Prostate gland (tissue), 2 donors: Measurements from ENCODE around the gene COL11A2. TPM values are rescaled to one million over a fixed set of nuclear protein-coding genes. Genes with fewer than 3 reads are reported as not detected.

Source experiments
- DNase-seq: peaks from one replicate; pipeline ENCODE4 v3.0.0-alpha.2; 2019; ENCODE audit warnings: low spot score
- H3K27ac ChIP-seq, 2 donors: fragments of 200-600 bp; sonication (generic); 2 replicates each; pipeline ENCODE4 v1.5.1; 2017 to 2019
- H3K27me3 ChIP-seq: fragments of 200-600 bp; sonication (generic); replicated peaks from 2 replicates; pipeline ENCODE4 v1.5.1; 2019; ENCODE audit not compliant: insufficient read depth
- H3K36me3 ChIP-seq, 2 donors: fragments of 200-600 bp; sonication (generic); 1 replicate in 1 of 2; 2 replicates in 1 of 2; pipeline versions ENCODE4 v1.5.1 to v1.8.1; 2017 to 2019
- H3K4me1 ChIP-seq: fragments of 200-600 bp; sonication (generic); replicated peaks from 2 replicates; pipeline ENCODE4 v1.5.1; 2019
- H3K4me3 ChIP-seq, 2 donors: fragments of 200-600 bp; sonication (generic); 2 replicates each; pipeline ENCODE4 v1.5.1; 2017 to 2019
- H3K9me3 ChIP-seq: fragments of 200-600 bp; sonication (generic); 2 replicates; pipeline ENCODE4 v1.5.1; 2017
- POLR2A ChIP-seq: fragments of 450-650 bp; IDR thresholded peaks from one replicate; pipeline ENCODE4 v1.6.1; 2016; ENCODE audit warnings: antibody characterized with exemption, mild to moderate bottlenecking
- POLR2AphosphoS5 ChIP-seq: sonication (generic); formaldehyde crosslinking; IDR thresholded peaks from one replicate; pipeline ENCODE4 v1.6.1; 2017; ENCODE audit warnings: antibody characterized with exemption
- WGBS: methylation state at CpG from one replicate; pipeline ENCODE4 v1.1.5; 2018; 5-methylcytosine and 5-hydroxymethylcytosine counted together
- intact Hi-C: fragments of 100-400 bp; cut with DNase I; formaldehyde crosslinking; loops from one replicate; pipeline ENCODE4 v1.14.2; 2022
- total RNA-seq, 2 donors: library from RNA; depleted of rRNA; stranded (reverse); fragments of >200 nt; gene quantifications; one replicate each; pipeline ENCODE4 v1.1.0, GENCODE V29; 2016
- TF ChIP-seq, protein P1 (sequence below), 4 experiments: fragments of 200-600 bp in 2 of 4; fragments of 450-650 bp in 2 of 4; sonication (generic) in 2 of 4; IDR thresholded peaks; 1 replicate in 3 of 4; 2 replicates in 1 of 4; pipeline ENCODE4 v1.5.1; 2016 to 2019; ENCODE audit warnings: antibody characterized with exemption in 4 of 4, mild to moderate bottlenecking in 2 of 4, moderate library complexity in 2 of 4

The COL11A2 gene
- total RNA-seq, 2 donors from 2014 or later = 0.91 to 3.6 TPM

GRCh38 chr6:33181141-33181540 is 11.1 kb downstream of the COL11A2 start:
- no peaks in the 10 kb centered on the region for H3K4me1 ChIP-seq
- no peaks in the 10 kb centered on the region for H3K36me3 ChIP-seq
- 91% methylated on average over 7 of the region's 7 CpGs for WGBS
- no peaks in the 10 kb centered on the region for H3K9me3 ChIP-seq
- H3K27ac ChIP-seq = no peak overlapping the region
- DNase-seq = no peak
- H3K4me3 ChIP-seq = no peak overlapping the region
- TF ChIP-seq POLR2AphosphoS5 (no peak), POLR2A (no peak)
- TF ChIP-seq, protein P1, sequence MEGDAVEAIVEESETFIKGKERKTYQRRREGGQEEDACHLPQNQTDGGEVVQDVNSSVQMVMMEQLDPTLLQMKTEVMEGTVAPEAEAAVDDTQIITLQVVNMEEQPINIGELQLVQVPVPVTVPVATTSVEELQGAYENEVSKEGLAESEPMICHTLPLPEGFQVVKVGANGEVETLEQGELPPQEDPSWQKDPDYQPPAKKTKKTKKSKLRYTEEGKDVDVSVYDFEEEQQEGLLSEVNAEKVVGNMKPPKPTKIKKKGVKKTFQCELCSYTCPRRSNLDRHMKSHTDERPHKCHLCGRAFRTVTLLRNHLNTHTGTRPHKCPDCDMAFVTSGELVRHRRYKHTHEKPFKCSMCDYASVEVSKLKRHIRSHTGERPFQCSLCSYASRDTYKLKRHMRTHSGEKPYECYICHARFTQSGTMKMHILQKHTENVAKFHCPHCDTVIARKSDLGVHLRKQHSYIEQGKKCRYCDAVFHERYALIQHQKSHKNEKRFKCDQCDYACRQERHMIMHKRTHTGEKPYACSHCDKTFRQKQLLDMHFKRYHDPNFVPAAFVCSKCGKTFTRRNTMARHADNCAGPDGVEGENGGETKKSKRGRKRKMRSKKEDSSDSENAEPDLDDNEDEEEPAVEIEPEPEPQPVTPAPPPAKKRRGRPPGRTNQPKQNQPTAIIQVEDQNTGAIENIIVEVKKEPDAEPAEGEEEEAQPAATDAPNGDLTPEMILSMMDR (IDR thresholded peaks at IDR 0.05) = no peak
- intact Hi-C loops = no loop called here
- no peaks in the 10 kb centered on the region for H3K27me3 ChIP-seq

DNA sequence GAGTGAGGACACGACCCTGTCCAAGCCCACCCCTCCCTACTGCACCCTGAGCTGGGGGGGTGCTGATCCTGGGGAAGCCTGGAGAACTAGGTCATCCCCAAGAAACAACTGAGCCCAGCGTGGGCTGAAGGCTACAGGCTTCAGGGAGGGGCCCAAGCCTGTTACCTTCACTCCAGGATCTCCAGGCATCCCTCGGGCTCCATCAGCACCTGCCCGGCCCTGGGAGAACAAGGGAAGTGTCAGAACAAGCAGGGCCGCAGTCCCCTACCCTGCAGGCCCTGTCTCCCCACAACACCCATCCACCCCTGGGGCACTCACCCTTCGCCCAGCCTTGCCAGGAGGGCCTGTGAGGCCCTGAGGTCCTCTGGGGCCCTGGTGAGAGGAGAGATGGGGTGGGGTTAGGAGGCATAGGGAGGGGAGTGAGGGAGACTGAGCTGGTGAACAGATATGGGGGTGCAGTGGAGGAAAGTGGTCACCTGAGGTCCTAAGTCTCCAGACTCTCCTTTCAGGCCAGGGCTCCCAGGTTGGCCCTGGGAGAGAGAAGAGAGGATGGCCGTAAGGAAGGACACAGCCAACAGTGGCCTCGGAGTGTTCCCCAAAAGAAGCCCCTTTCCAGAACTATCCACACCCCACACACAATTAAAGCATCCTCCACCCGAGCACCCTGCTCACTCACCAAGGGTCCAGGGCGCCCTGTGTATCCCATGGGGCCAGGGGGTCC is 13.4 kb downstream of the COL11A2 start:
- WGBS = 92% methylated on average over 10 of the region's 10 CpGs
- TF ChIP-seq POLR2A (no peak), POLR2AphosphoS5 (no peak)
- TF ChIP-seq, protein P1 (IDR thresholded peaks at IDR 0.05) = no peak
- intact Hi-C loops = no loop called here

DNA sequence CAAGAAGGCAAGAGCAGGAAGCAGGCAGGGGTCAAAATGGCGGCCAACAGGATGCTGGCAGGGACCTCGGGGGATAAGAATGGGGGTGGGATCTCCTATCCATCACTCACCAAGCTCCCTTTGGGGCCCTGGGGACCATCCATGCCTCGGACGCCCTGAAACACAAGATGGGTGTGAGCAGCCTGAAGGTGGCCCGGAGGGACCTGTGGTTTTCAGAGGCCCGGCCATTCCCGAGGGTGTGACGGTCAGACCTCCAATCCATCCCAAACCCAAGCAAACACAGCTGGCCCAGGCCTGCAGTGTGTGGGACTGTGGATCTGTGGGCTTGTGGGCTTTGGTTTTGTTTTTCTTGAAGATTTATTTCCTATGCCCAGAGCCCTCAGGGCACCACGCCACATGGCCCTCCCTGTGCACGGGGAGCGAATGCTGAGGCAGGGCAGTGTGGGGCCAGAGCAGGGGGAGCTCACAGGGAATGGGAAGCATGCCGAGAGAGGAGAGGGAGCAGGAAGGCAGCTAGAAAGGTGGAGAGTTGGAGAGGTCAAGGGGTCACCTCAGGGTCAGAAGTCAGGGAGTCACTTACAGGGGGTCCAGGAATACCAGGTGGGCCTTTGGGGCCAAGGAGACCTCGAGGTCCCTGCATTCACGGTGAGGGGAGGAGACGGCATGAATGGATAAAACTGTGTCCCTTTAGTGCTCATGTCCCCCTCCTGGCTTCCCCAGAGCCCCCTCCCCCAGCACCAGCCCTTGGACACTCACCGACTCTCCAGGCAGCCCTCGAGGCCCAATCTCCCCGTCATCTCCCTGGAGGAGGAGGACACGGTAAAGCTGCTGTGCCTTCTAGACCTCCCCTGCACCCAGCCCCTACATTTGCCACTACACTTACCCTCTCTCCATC is 14.5 kb downstream of the COL11A2 start:
- H3K27ac ChIP-seq = no peak overlapping the region
- no peak for DNase-seq
- intact Hi-C loops = no loop called here
- no peaks in the 10 kb centered on the region for H3K4me1 ChIP-seq
- no peak overlapping the region for H3K4me3 ChIP-seq
- no peaks in the 10 kb centered on the region for H3K27me3 ChIP-seq
- no peaks in the 10 kb centered on the region for H3K36me3 ChIP-seq
- TF ChIP-seq POLR2AphosphoS5 = no peak
- TF ChIP-seq, protein P1 (IDR thresholded peaks at IDR 0.05) = no peak
- no peaks in the 10 kb centered on the region for H3K9me3 ChIP-seq
- WGBS = 73% methylated on average over 19 of the region's 19 CpGs

More for the DNA sequence above, 13.4 kb downstream of the COL11A2 start:
- H3K27ac ChIP-seq = no peak overlapping the region
- no peak for DNase-seq
- H3K4me1 ChIP-seq = no peaks in the 10 kb centered on the region
- H3K4me3 ChIP-seq = no peak overlapping the region
- H3K27me3 ChIP-seq = no peaks in the 10 kb centered on the region
- H3K36me3 ChIP-seq = no peaks in the 10 kb centered on the region
- H3K9me3 ChIP-seq = no peaks in the 10 kb centered on the region

- H3K4me1 ChIP-seq = no peaks in the 10 kb centered on the region
- no peaks in the 10 kb centered on the region for H3K9me3 ChIP-seq
- no peak overlapping the region for H3K4me3 ChIP-seq
- no peak for DNase-seq
- TF ChIP-seq POLR2A = no peak
- TF ChIP-seq, protein P1 (IDR thresholded peaks at IDR 0.05) = no peak
- TF ChIP-seq POLR2AphosphoS5 = no peak
- H3K27me3 ChIP-seq = no peaks in the 10 kb centered on the region
- intact Hi-C loops = no loop called here
- WGBS = 95% methylated on average over 7 of the region's 7 CpGs
- no peak overlapping the region for H3K27ac ChIP-seq
- H3K36me3 ChIP-seq = no peaks in the 10 kb centered on the region
Observed at GRCh38 chr6:33176906-33177305, 15.4 kb downstream of the COL11A2 start.
